Hepatic stellate cell (primary cell): ENCODE results near the gene TANGO6.
"Not testable (repeated sequence)": the region's sequence is repeated elsewhere in the genome, so short reads cannot be mapped to it uniquely, and the experiment has no call there.

ENCODE experiments used
- DNase-seq: peaks from one replicate; pipeline ENCODE4 v3.0.0; 2011; ENCODE audit warnings: low spot score

Gene TANGO6

GRCh38 chr16:68969338-68969737 is 126.0 kb downstream of the TANGO6 start:
- DNase-seq, result no peak

DNA sequence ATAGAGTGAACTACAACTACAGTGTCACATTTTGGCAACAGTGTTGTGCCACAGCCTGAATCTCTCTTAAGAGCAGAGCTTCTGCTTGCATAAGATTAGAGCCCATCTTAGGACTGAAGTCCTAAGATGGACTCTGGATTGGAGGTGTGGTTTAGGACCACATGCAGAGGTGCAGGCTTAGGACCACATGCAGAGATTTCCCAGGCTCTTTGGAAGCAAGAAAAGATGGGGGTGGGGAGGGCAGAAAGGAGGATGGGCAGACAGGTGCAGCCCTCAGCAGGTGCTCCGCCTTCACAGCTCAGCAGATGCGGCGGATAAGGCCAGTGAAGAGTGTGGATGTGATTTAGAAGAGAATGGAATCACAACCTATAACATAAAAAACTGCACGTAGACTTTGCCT is 128.7 kb downstream of the TANGO6 start:
- no peak for DNase-seq

DNA sequence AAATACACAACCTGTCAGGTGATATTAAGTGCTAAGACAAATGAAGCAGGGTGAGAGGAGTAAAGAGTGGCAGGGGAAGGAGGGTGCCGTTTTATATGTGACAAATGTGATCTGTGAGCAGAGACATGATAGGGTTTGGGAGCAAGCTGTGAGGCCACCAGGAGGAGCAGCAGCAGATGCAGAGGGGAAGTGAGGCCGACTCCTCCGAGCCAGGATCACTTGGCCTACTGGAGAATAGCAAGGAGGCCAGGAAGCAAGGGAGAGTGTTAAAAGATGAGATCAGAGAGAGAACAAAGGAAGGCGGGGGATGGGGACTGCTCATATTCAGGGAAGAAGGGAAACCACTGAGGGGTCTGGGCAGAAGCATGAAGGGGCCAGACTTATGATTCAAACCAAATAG is 129.4 kb downstream of the TANGO6 start:
- DNase-seq, result no peak

DNA sequence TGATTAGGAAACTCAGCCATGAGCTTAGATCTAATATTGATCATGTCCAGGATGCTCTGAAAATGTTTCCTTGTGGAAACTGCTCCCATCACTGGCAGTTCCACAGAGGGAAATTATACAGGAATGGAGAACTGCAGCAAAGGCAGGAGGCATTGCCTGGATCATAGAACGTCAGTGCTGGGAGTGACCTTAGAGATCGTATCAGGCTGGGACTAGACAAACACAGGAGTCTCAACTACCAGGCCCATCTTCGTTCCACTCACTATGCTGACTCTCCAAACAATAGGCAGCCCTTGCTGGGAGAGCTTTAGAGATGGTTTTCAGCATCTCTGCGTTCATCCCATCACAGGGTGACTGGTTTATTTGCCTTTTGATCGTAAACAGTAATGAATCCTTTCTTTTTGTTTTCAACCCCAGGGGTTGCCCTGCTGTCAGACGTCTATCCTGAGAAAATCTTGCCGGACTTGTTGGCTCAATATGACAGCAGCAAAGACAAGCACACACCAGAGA is 130.3 kb downstream of the TANGO6 start:
- DNase-seq, result no peak

GRCh38 chr16:68978303-68978954 is 135.1 kb downstream of the TANGO6 start:
- DNase-seq, result no peak

DNA sequence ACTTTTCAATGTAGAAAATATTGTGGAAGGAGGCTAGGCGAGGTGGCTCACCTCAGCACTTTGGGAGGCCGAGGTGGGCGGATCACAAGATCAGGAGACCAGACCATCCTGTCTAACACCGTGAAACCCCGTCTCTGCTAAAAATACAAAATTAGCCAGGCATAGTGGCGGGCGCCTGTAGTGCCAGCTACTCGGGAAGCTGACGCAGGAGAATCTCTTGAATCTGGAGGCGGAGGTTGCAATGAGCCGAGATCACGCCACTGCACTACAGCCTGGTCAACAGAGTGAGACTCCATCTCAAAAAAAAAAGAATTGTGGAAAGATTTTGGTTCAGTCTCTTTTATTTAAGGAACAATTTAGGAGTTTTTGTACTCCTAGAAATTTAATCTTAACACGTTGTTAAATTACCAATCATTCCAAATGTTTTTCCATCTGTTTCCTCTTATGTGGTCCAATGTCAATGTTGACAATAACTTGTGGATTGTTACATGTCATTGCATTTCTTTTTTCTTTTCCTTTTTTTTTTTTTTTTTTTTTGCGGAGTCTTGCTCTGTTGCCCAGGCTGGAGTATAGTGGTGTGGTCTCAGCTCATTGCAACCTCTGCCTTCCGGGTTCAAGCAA is 137.5 kb downstream of the TANGO6 start:
- DNase-seq, result no peak

DNA sequence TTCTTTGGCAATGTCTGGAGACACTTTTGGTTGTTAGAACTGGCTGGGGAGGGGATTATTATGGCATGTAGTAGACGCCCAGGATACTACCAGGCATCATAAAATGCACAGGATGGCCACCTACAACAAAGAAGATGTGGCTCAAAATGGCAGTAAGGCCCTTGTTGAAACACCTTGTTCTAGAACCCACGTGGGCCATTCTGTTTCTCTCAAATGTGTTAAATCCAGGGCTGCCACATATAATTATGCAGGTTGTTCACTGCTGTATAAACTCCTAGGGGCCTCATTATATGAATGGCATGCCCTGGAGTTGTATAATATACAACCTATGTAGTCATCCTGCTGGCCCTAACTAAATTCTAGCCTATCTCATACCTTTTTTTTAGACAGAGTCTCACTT is 138.6 kb downstream of the TANGO6 start:
- DNase-seq, result no peak

- DNase-seq, result no peak
These were observed 141.1 kb downstream of the TANGO6 start for GRCh38 chr16:68984467-68984866.

GRCh38 chr16:68985268-68985667 is 141.9 kb downstream of the TANGO6 start:
- no peak for DNase-seq

GRCh38 chr16:68985855-68986254 is 142.5 kb downstream of the TANGO6 start:
- peak; percentile 27 for DNase-seq

GRCh38 chr16:68987734-68988457 is 144.6 kb downstream of the TANGO6 start:
- DNase-seq, result no peak

DNA sequence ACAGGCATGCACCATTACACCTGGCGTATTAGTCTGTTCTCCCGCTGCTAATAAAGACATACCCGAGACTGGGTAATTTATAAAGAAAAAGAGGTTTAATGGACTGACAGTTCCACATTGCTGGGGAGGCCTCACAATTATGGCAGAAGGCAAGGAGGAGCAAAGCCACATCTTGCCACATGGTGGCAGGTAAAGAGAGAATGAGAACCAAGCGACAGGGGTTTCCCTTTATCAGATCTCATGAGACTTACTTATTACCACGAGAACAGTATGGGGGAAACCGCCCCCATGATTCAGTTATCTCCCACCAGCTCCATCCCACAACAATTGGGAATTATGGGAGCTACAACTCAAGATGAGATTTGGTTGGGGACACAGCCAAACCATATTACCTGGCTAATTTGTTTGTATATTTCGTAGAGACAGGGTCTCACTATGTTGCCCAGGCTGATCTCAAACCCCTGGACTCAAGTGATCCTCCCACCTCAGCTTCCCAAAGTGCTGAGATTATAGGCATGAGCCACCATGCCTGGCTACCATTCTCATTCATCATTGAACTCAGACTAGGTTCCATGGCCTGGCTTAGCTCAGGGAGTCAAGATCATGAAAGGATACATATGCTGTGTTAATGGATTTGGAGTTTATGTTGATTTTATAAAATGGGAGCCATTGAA is 147.0 kb downstream of the TANGO6 start:
- DNase-seq, result not testable (repeated sequence)

- DNase-seq, result no peak
These were observed 147.7 kb downstream of the TANGO6 start for GRCh38 chr16:68991075-68991474.

DNA sequence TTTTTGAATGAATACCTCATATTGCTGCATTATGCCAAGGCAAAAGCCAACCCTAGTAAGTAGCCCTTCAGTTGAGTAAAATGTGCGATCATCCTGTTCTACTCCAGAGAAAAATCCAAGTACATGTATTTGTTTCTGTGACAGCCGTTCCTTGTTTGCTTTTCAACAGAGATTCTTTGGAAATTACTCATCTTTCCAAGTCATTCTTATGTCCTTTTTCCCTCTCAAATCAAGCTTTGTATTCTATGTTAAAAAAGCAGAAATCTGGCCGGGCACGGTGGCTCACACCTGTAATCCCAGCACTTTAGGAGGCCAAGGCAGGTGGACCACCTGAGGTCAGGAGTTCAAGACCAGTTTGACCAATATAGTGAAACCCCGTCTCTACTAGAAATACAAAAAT is 149.2 kb downstream of the TANGO6 start:
- DNase-seq, result peak; percentile 35

GRCh38 chr16:68993456-68993855 is 150.1 kb downstream of the TANGO6 start:
- no peak for DNase-seq

- peak; percentile 42 for DNase-seq
These were observed 150.6 kb downstream of the TANGO6 start for GRCh38 chr16:68993885-68994284.

- DNase-seq, result no peak
These were observed 151.0 kb downstream of the TANGO6 start for GRCh38 chr16:68994324-68994723.

DNA sequence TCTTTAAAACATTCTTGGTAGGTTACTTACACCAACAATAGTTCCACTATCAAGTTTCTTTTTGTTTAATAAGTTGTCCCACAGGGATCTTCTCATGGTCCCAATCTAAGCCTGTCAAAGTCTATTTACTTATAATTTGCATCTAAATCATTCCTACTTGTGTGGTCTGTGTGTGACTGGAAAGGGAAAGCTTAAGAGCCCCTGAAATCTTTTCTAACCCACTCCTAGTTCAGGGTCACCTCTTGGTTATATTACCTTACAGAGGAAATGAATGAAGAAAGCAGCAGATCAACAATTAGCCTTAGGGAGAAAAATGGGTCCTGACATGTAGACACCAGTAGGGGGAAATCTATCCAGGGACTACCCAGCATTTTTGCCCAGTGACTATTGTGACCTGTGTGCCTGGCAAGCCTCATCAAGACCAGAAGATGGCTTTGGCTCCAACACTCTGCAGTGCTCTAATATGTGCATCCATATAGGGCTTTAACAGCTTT is 151.7 kb downstream of the TANGO6 start:
- DNase-seq, result peak; percentile 27

DNA sequence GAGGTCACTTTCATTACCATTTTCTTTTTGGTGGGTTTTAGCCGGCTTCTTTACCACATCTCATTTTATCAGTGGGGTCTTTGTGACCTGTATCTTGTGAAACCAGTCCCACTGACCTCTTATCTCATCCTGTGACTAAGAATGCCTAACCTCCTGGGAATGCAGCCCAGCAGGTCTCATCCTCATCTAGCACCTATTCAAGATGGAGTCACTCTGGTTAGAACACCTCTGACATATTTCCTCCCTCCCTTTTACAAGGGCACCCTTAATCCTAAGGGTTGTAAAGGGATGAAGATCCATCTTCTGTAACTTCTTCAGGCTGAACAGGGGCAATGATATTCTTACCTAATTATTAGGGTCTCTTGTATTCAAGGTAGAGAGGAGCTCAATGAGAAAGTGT is 154.2 kb downstream of the TANGO6 start:
- no peak for DNase-seq

DNA sequence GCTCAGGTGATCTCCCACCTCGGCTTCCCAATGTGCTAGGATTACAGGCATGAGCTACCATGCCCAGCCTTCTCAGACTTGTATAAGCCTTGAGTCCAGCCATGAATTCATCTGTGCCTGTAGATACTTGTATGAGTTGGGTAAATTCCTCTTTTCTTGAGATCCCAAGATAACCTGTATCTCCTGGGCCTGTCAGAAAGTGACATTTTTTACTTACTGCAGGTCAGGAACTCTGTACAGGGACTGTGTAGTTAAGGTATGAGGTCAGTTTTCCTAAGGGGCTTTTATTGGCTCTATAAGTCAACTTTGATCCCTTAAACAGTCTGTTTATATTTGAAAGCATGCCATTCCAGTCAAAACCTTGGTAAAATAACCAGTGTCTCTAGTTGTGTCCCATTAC is 155.8 kb downstream of the TANGO6 start:
- no peak for DNase-seq

DNA sequence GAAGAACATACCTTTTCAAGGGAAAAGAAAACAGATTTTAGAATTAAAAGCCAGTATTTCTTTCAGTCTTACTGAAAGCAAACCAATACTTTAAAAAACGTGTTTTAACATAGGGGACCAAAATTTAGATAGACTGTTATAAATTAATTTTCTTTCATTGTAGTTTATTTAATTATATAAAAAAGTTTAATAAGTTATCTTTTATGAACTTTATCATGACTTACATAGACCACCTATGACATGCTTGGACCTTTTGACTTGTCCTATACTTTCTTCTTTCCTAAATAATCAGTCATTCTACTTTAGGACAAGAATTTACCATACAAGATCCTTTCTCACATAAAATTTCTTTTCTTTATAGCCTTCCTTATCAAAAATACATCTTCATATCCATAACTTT is 160.2 kb downstream of the TANGO6 start:
- DNase-seq, result no peak

DNA sequence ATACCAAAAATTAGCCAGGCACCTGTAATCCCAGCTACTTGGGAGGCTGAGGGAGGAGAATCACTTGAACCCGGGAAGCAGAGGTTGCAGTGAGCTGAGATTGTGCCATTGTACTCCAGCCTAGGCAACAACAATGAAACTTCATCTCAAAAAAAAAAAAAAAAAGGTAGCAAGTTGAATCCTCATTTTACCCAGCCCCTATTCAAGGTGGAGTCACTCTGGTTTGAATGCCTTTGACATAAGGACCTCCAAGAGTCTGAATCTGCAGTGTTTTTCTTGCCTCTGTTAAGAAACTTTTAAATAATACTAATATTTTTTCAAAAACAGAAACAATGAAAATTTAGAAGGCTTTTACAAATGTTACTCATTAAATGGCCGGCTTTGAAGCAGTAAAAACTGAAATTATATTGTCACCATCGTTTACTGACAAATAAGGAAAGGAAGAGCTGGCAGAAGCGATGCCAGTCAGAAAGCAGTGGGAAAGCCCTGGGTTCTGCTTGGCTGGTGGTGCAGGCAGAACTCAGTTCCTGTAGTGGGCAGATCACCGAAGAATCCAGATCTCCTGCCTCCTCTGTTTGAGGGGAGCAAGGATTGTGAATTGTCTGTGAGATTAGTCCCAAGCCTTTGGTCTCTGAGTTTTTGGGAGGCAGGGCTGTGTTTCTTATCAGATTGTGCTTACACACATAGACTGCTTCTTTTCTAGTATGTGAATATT is 162.5 kb downstream of the TANGO6 start:
- no peak for DNase-seq
